HCT116 (cell line): ENCODE measurements around the gene DCUN1D5.

ENCODE experiments used
- CTCF ChIP-seq, 3 experiments: fragments of 200-600 bp in 1 of 3; sonication (generic) in 1 of 3; IDR thresholded peaks in 2 of 3; conservative IDR thresholded peaks in 1 of 3; 2 replicates each; pipeline ENCODE4 v1.5.1; 2012 to 2017; ENCODE audit warnings: low read depth in 2 of 3, low read length in 2 of 3, antibody characterized with exemption in 1 of 3, borderline replicate concordance in 1 of 3, control low read depth in 1 of 3, mild to moderate bottlenecking in 1 of 3, mixed read lengths in 1 of 3, mixed run types in 1 of 3, moderate library complexity in 1 of 3; ENCODE audit not compliant: insufficient read depth in 1 of 3
- EZH2phosphoT487 ChIP-seq: fragments of 200-600 bp; IDR thresholded peaks from 2 replicates; pipeline ENCODE4 v1.6.1; 2018; ENCODE audit warnings: antibody characterized with exemption, borderline replicate concordance
- SIN3A ChIP-seq: IDR thresholded peaks from 2 replicates; pipeline ENCODE4 v1.6.1; 2012; ENCODE audit warnings: low read depth
- SP1 ChIP-seq: IDR thresholded peaks from 2 replicates; pipeline ENCODE4 v1.6.1; 2012; ENCODE audit warnings: low read depth
- ZNF274 ChIP-seq: fragments of 200-500 bp; sonication (Bioruptor generic); IDR thresholded peaks from 2 replicates; pipeline ENCODE4 v1.6.1; 2014; ENCODE audit warnings: mild to moderate bottlenecking, low read depth, low read length, inconsistent platforms

GRCh38 chr11:103091801-103092524 is at the start of gene DCUN1D5:
- TF ChIP-seq CTCF (IDR thresholded peaks at IDR 0.05 in 2 of 3, conservative IDR thresholded peaks at IDR 0.05 in 1 of 3; ENCODE audit: borderline replicate concordance in 1 of 3, insufficient read depth in 1 of 3, low read depth in 2 of 3, low read length in 2 of 3) (no peak), EZH2phosphoT487 (no peak), SP1 (0 out of 2 replicates have a peak, but pooled peaks have one; percentile 25), ZNF274 (no peak), SIN3A (peak; percentile 68; the same call in 1 of the 2 replicates)
